Measurements from ENCODE around the gene CYTH4. TPM values are rescaled to one million over a fixed set of nuclear protein-coding genes. Genes with fewer than 3 reads are reported as not detected.

CYTH4 gene
- total RNA-seq, 4 donors from 2014 or later, result 13.5 to 75.9 (median 22.5) TPM

DNA sequence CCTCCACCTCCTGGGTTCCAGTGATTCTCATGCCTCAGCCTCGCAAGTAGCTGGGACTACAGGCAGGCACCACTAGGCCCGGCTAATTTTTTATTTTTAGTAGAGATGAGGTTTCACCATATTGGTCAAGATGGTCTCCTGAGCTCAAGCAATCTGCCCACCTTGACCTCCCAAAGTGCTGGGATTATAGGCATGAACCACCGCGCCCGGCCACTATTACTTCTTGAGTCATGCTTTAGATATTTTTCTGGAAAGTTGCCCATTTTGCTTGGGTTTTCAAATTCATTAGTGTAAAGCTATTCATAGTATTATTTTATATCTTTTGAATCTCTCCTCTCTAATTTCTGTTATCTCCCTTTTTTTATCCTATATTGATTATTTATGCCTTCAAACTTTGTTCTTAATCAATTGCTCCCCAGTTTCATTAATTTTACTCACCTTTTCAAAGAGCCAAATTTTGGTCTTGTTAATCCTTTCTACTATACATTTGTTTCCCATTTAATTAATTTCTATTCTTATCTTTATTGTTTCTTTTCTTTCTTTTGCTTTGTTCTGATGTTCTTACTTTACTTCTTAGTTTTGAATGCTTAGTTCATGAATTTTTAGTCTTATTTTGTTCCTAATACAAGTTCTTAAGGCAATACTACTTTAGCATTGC lies 28.0 kb upstream of the CYTH4 start:
- peaks cover 0 to under 1% of the 10 kb centered on the region in 2 donors for H3K27me3 ChIP-seq

DNA sequence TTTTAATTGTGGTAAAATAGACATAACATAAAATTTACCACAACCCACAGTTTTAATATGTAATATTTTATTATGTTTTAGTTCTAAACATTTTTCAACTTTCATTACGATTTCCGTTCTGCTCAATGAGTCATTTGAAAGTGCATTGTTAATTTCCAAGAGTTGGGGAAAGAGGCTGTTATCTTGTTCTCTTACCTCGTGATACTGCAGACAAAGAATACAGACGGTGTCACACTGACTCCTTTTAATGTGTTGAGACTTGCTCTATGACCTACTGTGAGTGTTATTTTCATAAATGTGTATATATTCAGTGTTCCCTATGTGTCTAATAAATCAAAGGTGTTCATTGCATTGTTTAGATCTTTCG lies 27.5 kb upstream of the CYTH4 start:
- peaks cover 0 to 4% of the 10 kb centered on the region in 2 donors for H3K27me3 ChIP-seq
- TF ChIP-seq, protein P1, sequence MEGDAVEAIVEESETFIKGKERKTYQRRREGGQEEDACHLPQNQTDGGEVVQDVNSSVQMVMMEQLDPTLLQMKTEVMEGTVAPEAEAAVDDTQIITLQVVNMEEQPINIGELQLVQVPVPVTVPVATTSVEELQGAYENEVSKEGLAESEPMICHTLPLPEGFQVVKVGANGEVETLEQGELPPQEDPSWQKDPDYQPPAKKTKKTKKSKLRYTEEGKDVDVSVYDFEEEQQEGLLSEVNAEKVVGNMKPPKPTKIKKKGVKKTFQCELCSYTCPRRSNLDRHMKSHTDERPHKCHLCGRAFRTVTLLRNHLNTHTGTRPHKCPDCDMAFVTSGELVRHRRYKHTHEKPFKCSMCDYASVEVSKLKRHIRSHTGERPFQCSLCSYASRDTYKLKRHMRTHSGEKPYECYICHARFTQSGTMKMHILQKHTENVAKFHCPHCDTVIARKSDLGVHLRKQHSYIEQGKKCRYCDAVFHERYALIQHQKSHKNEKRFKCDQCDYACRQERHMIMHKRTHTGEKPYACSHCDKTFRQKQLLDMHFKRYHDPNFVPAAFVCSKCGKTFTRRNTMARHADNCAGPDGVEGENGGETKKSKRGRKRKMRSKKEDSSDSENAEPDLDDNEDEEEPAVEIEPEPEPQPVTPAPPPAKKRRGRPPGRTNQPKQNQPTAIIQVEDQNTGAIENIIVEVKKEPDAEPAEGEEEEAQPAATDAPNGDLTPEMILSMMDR (IDR thresholded peaks at IDR 0.05), result no peak
- no peak for TF ChIP-seq POLR2A (IDR thresholded peaks at IDR 0.05)
- no peak for DNase-seq
- H3K4me3 ChIP-seq, result no peak overlapping the region
- no peaks in the 10 kb centered on the region for H3K9me3 ChIP-seq
- H3K27ac ChIP-seq, result no peak overlapping the region
- H3K36me3 ChIP-seq, result no peaks in the 10 kb centered on the region
- peaks cover 0 to 6% (median 0%) of the 10 kb centered on the region in 4 donors for H3K4me1 ChIP-seq

More for the DNA sequence above, 28.0 kb upstream of the CYTH4 start:
- Histone ChIP-seq H3K4me3 (no peak overlapping the region), H3K27ac (no peak overlapping the region), H3K36me3 (no peaks in the 10 kb centered on the region), H3K9me3 (no peaks in the 10 kb centered on the region), H3K4me1 (peaks cover 0 to 6% (median 0%) of the 10 kb centered on the region in 4 donors)
- peak in 2 of 3 donors; percentile 2 to 31 for DNase-seq
- TF ChIP-seq, protein P1 (IDR thresholded peaks at IDR 0.05), result no peak
- no peak for TF ChIP-seq POLR2A (IDR thresholded peaks at IDR 0.05)

DNA sequence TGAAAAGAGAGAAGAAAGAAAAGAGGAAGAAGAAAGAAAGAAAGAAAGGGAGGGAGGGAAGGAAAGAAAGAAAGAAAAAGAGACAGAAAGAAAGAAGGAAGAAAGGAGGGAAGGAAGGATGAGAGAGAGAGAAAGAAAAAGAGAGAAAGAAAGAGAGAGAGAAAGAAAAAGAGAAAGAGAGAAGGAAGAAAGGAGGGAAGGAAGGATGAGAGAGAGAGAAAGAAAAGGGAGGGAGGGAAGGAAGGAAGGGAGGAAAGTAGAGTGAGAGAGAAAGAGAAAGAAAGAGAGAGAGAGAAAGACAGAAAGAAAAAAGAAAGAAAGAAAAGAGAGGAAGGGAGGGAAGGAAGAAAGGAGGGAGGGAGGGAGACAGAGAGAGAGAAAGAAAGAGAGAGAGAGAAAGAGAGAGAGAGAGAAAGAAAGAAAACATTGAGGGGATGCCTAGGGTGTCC lies 26.7 kb upstream of the CYTH4 start:
- TF ChIP-seq, protein P1 (IDR thresholded peaks at IDR 0.05), result no peak
- no peak for TF ChIP-seq POLR2A (IDR thresholded peaks at IDR 0.05)
- no peaks in the 10 kb centered on the region for H3K36me3 ChIP-seq
- H3K9me3 ChIP-seq, result no peaks in the 10 kb centered on the region
- no peak overlapping the region for H3K27ac ChIP-seq
- no peak for DNase-seq
- H3K4me1 ChIP-seq, result peaks cover 0 to 8% (median 0%) of the 10 kb centered on the region in 4 donors
- no peak overlapping the region for H3K4me3 ChIP-seq
- peaks cover 0 to 4% of the 10 kb centered on the region in 2 donors for H3K27me3 ChIP-seq

DNA sequence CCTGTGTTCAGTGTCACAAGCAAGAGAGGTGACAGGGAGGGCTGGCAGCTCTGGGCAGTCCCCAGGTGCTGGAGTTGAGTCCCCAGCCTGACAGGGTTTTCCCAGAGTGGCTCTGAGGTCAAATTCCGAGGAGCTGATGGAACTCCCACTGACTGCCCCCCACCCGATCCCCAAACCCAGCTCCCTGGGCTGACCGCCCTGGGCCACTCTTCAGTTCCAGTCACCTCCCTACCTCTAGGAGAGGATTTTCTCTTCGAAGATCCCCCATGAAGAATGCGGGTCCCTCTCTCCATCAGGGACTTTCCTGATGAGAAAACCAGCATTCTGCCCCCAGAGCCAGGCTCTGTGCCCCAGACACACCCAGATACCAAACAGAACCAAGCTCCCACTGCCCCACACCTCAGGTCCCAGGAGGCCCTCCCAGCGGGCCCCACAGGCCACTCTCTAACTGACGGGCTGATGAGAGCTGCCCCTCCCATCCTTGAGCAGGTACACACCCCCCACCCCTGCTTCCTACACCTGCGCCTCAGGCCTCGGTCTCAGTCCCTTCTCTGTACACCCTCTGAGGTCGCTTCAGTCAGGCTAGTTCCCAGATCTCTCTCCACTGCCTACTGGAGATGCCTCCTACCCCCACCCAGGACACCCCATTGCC lies 26.1 kb upstream of the CYTH4 start:
- H3K36me3 ChIP-seq, result no peaks in the 10 kb centered on the region
- peaks cover 0 to 10% (median 0%) of the 10 kb centered on the region in 4 donors for H3K4me1 ChIP-seq
- peak in 1 of 3 donors; percentile 24 for DNase-seq
- no peak overlapping the region for H3K4me3 ChIP-seq
- peaks cover 0 to 4% of the 10 kb centered on the region in 2 donors for H3K27me3 ChIP-seq
- TF ChIP-seq, protein P1 (IDR thresholded peaks at IDR 0.05), result no peak
- no peaks in the 10 kb centered on the region for H3K9me3 ChIP-seq
- no peak overlapping the region for H3K27ac ChIP-seq

DNA sequence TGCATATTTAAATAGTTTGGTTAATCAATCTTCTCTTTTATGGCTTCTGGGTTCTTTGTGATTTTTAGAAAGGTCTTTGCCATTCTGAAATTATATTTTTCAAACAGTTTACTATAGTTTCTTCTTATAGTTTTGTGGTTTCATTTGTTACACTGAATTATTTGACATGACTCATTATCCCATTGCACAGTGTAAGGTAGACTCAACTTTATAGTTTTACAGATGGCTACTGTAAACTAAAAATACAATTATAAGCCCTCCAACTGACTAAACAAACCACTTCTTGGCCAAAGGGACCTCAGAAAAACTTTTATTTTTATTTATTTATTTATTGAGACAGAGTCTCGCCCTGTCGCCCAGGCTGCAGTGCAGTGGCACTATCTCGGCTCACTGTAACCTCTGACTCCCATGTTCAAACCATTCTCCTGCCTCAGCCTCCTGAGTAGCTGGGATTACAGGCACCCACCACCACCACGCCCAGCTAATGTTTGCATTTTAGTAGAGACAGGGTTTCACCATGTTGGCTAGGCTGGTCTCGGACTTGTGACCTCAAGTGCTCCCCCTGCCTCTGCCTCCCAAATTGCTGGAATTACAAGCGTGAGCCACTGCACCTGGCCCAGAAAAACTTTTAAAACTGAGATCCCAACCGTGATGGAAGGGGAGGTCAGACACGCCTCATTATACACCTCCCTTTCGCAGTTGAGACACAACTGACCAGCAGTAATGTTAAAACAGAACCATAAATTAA lies 24.1 kb upstream of the CYTH4 start:
- Histone ChIP-seq H3K4me3 (no peak overlapping the region), H3K9me3 (no peaks in the 10 kb centered on the region), H3K27me3 (peaks cover 0 to 4% of the 10 kb centered on the region in 2 donors), H3K27ac (no peak overlapping the region), H3K4me1 (peaks cover 0 to 10% (median 0%) of the 10 kb centered on the region in 4 donors), H3K36me3 (no peaks in the 10 kb centered on the region)
- DNase-seq, result peak in 1 of 3 donors; percentile 10
- TF ChIP-seq, protein P1 (IDR thresholded peaks at IDR 0.05), result no peak
- TF ChIP-seq POLR2A (IDR thresholded peaks at IDR 0.05), result no peak

Data from Peyer's patch (tissue), 4 donors.